Astrocyte (in vitro differentiated cells and primary cell): ENCODE results near the gene ZHX3. TPM values are rescaled to one million over a fixed set of nuclear protein-coding genes. Genes with fewer than 3 reads are reported as not detected.

ENCODE experiments used
- DNase-seq: peaks from one replicate; pipeline ENCODE4 v3.0.0-alpha.2; 2010; ENCODE audit warnings: low read depth
- FAIRE-seq: peaks from 2 replicates; lab custom pipeline; 2011; peaks lifted over from hg19 to GRCh38; lab: Jason Lieb, UNC
- H2AFZ ChIP-seq: 2 replicates; pipeline ENCODE4 v1.6.0; 2012; ENCODE audit warnings: low read depth, low read length, inconsistent platforms
- H3K27ac ChIP-seq: 2 replicates; pipeline ENCODE4 v1.5.1; 2011; ENCODE audit warnings: low read depth, low read length, inconsistent platforms
- H3K27me3 ChIP-seq: 2 replicates; pipeline ENCODE4 v1.6.0; 2011; ENCODE audit warnings: low read length, inconsistent platforms; ENCODE audit not compliant: insufficient read depth
- H3K36me3 ChIP-seq: 2 replicates; pipeline ENCODE4 v1.5.1; 2011; ENCODE audit warnings: low read length, inconsistent platforms; ENCODE audit not compliant: insufficient read depth
- H3K4me1 ChIP-seq: 2 replicates; pipeline ENCODE4 v1.5.1; 2011; ENCODE audit warnings: low read length, inconsistent platforms; ENCODE audit not compliant: insufficient read depth
- H3K4me2 ChIP-seq: 2 replicates; pipeline ENCODE4 v1.6.0; 2012; ENCODE audit warnings: low read length, inconsistent platforms
- H3K4me3 ChIP-seq: 2 replicates; pipeline ENCODE4 v1.5.1; 2011; ENCODE audit warnings: low read depth, mild to moderate bottlenecking, low read length, inconsistent platforms; ENCODE audit not compliant: insufficient read depth
- H3K79me2 ChIP-seq: 2 replicates; pipeline ENCODE4 v1.6.0; 2012; ENCODE audit warnings: mild to moderate bottlenecking, low read length, inconsistent platforms; ENCODE audit not compliant: insufficient read depth
- H3K9ac ChIP-seq: 2 replicates; pipeline ENCODE4 v1.6.0; 2012; ENCODE audit warnings: mild to moderate bottlenecking, low read length, inconsistent platforms
- H3K9me3 ChIP-seq: 2 replicates; pipeline ENCODE4 v1.5.1; 2012; ENCODE audit warnings: low read depth, mild to moderate bottlenecking, low read length, inconsistent platforms; ENCODE audit not compliant: insufficient read depth
- H4K20me1 ChIP-seq: 2 replicates; pipeline ENCODE4 v1.6.0; 2012; ENCODE audit warnings: low read length, inconsistent platforms; ENCODE audit not compliant: insufficient read depth
- H3K27ac Mint-ChIP-seq: one replicate; pipeline ENCODE4 v1.8.0; 2021; ENCODE audit warnings: mild to moderate bottlenecking, mixed read lengths; ENCODE audit not compliant: unreplicated experiment
- H3K27me3 Mint-ChIP-seq: one replicate; pipeline ENCODE4 v1.8.0; 2021; ENCODE audit warnings: low read depth, mixed read lengths; ENCODE audit not compliant: unreplicated experiment
- H3K36me3 Mint-ChIP-seq: one replicate; pipeline ENCODE4 v1.8.0; 2021; ENCODE audit warnings: low read depth, mixed read lengths; ENCODE audit not compliant: unreplicated experiment
- H3K4me1 Mint-ChIP-seq: one replicate; pipeline ENCODE4 v1.8.0; 2021; ENCODE audit warnings: low read depth, mixed read lengths; ENCODE audit not compliant: unreplicated experiment
- H3K4me3 Mint-ChIP-seq: one replicate; pipeline ENCODE4 v1.8.0; 2021; ENCODE audit warnings: mild to moderate bottlenecking, moderate library complexity, mixed read lengths; ENCODE audit not compliant: unreplicated experiment
- H3K9me3 Mint-ChIP-seq: one replicate; pipeline ENCODE4 v1.8.0; 2021; ENCODE audit warnings: mild to moderate bottlenecking, mixed read lengths; ENCODE audit not compliant: unreplicated experiment
- CTCF ChIP-seq: IDR thresholded peaks from 2 replicates; pipeline ENCODE4 v1.5.1; 2011; ENCODE audit warnings: low read depth, mild to moderate bottlenecking, inconsistent platforms, low read length, moderate library complexity; ENCODE audit not compliant: insufficient read depth
- EZH2 ChIP-seq: IDR thresholded peaks from 2 replicates; pipeline ENCODE4 v1.6.1; 2012; ENCODE audit warnings: mild to moderate bottlenecking, low read length, inconsistent platforms; ENCODE audit not compliant: insufficient read depth
- total RNA-seq: library from RNA; stranded (reverse); gene quantifications from 2 replicates; pipeline ENCODE4 v1.2.1, GENCODE V29; 2021

Gene ZHX3
- total RNA-seq, 1 donor from 2014 or later: 41.6 TPM

- Mint-ChIP-seq H3K4me1 (no peaks in the 10 kb centered on the region), H3K4me3 (no peak overlapping the region), H3K9me3 (no peaks in the 10 kb centered on the region), H3K36me3 (peaks cover 48% of the 10 kb centered on the region), H3K27me3 (no peaks in the 10 kb centered on the region), H3K27ac (no peak overlapping the region)
- Histone ChIP-seq H3K9ac (no peak overlapping the region), H3K27me3 (no peaks in the 10 kb centered on the region), H3K9me3 (no peaks in the 10 kb centered on the region), H3K27ac (no peak overlapping the region), H3K36me3 (peaks cover 33% of the 10 kb centered on the region), H3K4me1 (no peaks in the 10 kb centered on the region), H3K4me3 (no peak overlapping the region), H2AFZ (no peak overlapping the region), H4K20me1 (peaks cover 68% of the 10 kb centered on the region), H3K79me2 (peaks cover 30% of the 10 kb centered on the region), H3K4me2 (no peak overlapping the region)
- no peak for TF ChIP-seq CTCF
- FAIRE-seq (no peak), DNase-seq (no peak)
Measured at GRCh38 chr20:41163821-41164220, 153.7 kb downstream of the ZHX3 start.

GRCh38 chr20:41162396-41162795 is 155.1 kb downstream of the ZHX3 start:
- Mint-ChIP-seq H3K27ac (no peak overlapping the region), H3K4me1 (peaks cover 6% of the 10 kb centered on the region), H3K36me3 (peaks cover 46% of the 10 kb centered on the region), H3K27me3 (no peaks in the 10 kb centered on the region), H3K9me3 (no peaks in the 10 kb centered on the region), H3K4me3 (no peak overlapping the region)
- Histone ChIP-seq H3K9me3 (no peaks in the 10 kb centered on the region), H3K4me2 (no peak overlapping the region), H2AFZ (no peak overlapping the region), H4K20me1 (peaks cover 77% of the 10 kb centered on the region), H3K9ac (no peak overlapping the region), H3K79me2 (peaks cover 44% of the 10 kb centered on the region), H3K4me1 (no peaks in the 10 kb centered on the region), H3K36me3 (peaks cover 31% of the 10 kb centered on the region), H3K27me3 (no peaks in the 10 kb centered on the region), H3K27ac (no peak overlapping the region), H3K4me3 (no peak overlapping the region)
- TF ChIP-seq EZH2 (no peak), CTCF (no peak)
- DNase-seq (no peak), FAIRE-seq (no peak)

- Histone ChIP-seq H3K27ac (no peak overlapping the region), H3K79me2 (peaks cover 49% of the 10 kb centered on the region), H2AFZ (no peak overlapping the region), H3K27me3 (no peaks in the 10 kb centered on the region), H3K4me2 (no peak overlapping the region), H4K20me1 (peaks cover 77% of the 10 kb centered on the region), H3K9me3 (no peaks in the 10 kb centered on the region), H3K36me3 (peaks cover 27% of the 10 kb centered on the region), H3K9ac (no peak overlapping the region), H3K4me1 (no peaks in the 10 kb centered on the region), H3K4me3 (no peak overlapping the region)
- no peak for FAIRE-seq
- DNase-seq: no peak
- TF ChIP-seq EZH2: no peak
- TF ChIP-seq CTCF: no peak
- Mint-ChIP-seq H3K36me3 (peaks cover 41% of the 10 kb centered on the region), H3K4me1 (peaks cover 11% of the 10 kb centered on the region), H3K4me3 (no peak overlapping the region), H3K27me3 (no peaks in the 10 kb centered on the region), H3K9me3 (no peaks in the 10 kb centered on the region), H3K27ac (no peak overlapping the region)
Measured at GRCh38 chr20:41161886-41162285, 155.6 kb downstream of the ZHX3 start.
